Mononuclear cell (primary cell): ENCODE measurements around the gene ADIPOQ. TPM values are rescaled to one million over a fixed set of nuclear protein-coding genes. Genes with fewer than 3 reads are reported as not detected.
"Not testable (repeated sequence)": the region's sequence is repeated elsewhere in the genome, so short reads cannot be mapped to it uniquely, and the experiment has no call there.

ENCODE experiments used
- H3K27me3 ChIP-seq: 2 replicates; pipeline ENCODE4 v1.6.0; 2011; ENCODE audit warnings: low read length, control low read depth; ENCODE audit not compliant: insufficient read depth
- H3K4me1 ChIP-seq: 2 replicates; pipeline ENCODE4 v1.5.1; 2011; ENCODE audit warnings: mild to moderate bottlenecking, low read length, control low read depth; ENCODE audit not compliant: insufficient read depth
- H3K4me3 ChIP-seq: 2 replicates; pipeline ENCODE4 v1.5.1; 2011; ENCODE audit warnings: mild to moderate bottlenecking, low read length, moderate library complexity
- H3K9me3 ChIP-seq: 2 replicates; pipeline ENCODE4 v1.5.1; 2011; ENCODE audit warnings: low read depth, mild to moderate bottlenecking, control low read depth, low read length
- total RNA-seq: library from RNA; depleted of rRNA; stranded (reverse); fragments of >200 nt; gene quantifications from one replicate; pipeline ENCODE4 v1.2.3, GENCODE V29; 2012

The ADIPOQ gene
- total RNA-seq, 1 donor: under 0.01 TPM

GRCh38 chr3:186874841-186875240 is 32.3 kb downstream of the ADIPOQ start:
- H3K4me3 ChIP-seq, H3K4me1 ChIP-seq: not testable (repeated sequence)

GRCh38 chr3:186875708-186876107 is 33.2 kb downstream of the ADIPOQ start:
- H3K9me3 ChIP-seq: no peaks in the 10 kb centered on the region
- H3K27me3 ChIP-seq: no peaks in the 10 kb centered on the region
- H3K4me1 ChIP-seq: peaks cover 9% of the 10 kb centered on the region
- H3K4me3 ChIP-seq: no peak overlapping the region

More at GRCh38 chr3:186874841-186875240, 32.3 kb downstream of the ADIPOQ start:
- H3K27me3 ChIP-seq, H3K9me3 ChIP-seq: not testable (repeated sequence)

- Histone ChIP-seq H3K4me3 (no peak overlapping the region), H3K27me3 (no peaks in the 10 kb centered on the region), H3K4me1 (peaks cover 23% of the 10 kb centered on the region), H3K9me3 (no peaks in the 10 kb centered on the region)
These were observed 37.3 kb downstream of the ADIPOQ start for GRCh38 chr3:186879781-186880180.

DNA sequence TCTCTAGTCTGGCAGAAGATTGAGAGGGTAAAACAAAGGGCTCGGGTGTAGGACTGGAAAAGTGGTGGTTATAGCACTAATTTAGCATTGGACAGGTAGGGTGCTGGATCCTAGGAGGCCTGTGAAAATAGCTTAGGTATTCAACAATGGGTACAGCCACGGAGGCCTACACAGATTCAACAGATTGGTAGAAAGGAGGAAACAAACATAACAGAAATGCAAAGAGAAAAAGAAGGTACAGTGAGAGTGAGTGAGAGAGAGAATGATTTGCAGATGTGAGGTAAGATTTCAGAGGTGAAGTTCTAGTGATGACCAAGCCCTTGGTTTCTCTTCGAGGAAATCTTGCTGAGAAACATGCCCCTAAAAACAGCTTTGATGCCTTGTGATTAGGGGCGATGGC is 37.9 kb downstream of the ADIPOQ start:
- no peaks in the 10 kb centered on the region for H3K9me3 ChIP-seq
- no peak overlapping the region for H3K4me3 ChIP-seq
- peaks cover 23% of the 10 kb centered on the region for H3K4me1 ChIP-seq
- no peaks in the 10 kb centered on the region for H3K27me3 ChIP-seq

DNA sequence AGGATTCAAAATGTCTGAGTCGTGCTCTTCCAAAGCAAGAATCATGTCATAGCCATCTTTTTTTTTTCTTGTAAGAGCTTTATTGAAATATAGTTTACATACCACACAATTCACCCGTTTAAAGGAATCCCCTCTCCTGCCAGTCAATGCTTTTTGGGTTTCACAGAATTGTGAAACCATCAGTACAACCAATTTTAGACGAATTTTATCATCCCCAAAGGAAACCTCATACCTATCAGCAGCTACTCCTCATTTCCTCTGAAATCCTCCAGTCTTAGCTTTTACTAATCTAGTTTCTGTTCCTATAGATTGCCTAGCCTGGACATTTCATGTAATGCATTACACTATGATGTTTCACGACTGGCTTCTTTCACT is 39.6 kb downstream of the ADIPOQ start:
- no peaks in the 10 kb centered on the region for H3K9me3 ChIP-seq
- no peak overlapping the region for H3K4me3 ChIP-seq
- no peaks in the 10 kb centered on the region for H3K27me3 ChIP-seq
- H3K4me1 ChIP-seq: peaks cover 23% of the 10 kb centered on the region

DNA sequence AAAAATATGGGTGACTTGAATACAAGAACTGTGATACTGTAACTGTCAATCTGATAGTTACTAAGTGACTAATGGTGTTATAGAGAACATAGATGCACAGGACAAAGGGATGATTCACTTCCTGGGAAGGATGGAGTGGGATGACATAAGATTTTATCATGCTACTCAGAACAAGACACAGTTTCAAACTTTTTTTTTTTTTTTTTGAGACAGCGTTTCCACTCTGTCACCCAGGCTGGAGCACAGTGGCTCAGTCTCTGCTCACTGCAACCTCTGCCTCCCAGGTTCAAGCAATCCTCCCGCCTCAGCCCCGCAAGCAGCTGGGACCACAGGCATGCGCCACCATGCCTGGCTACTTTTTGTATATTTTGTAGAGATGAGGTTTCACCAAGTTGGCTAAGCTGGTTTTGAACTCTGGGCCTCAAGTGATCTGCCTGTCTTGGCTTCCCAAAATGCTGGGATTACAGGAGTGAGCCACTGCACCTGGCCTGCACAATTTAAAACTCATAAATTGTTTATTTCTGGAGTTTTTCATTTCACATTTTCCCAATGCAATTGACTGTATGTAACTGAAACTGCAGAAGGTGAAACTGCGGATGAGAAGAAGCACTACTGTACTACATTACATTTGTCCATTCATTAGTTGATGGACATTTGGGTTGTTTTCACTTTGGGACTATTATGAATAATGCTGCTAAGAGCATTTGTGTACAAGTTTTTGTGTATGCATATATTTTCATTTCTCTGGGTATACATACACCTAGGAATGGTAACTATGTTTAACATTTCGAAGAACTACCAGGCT is 40.6 kb downstream of the ADIPOQ start:
- H3K4me1 ChIP-seq: peaks cover 23% of the 10 kb centered on the region
- no peaks in the 10 kb centered on the region for H3K9me3 ChIP-seq
- H3K4me3 ChIP-seq: no peak overlapping the region
- no peaks in the 10 kb centered on the region for H3K27me3 ChIP-seq

DNA sequence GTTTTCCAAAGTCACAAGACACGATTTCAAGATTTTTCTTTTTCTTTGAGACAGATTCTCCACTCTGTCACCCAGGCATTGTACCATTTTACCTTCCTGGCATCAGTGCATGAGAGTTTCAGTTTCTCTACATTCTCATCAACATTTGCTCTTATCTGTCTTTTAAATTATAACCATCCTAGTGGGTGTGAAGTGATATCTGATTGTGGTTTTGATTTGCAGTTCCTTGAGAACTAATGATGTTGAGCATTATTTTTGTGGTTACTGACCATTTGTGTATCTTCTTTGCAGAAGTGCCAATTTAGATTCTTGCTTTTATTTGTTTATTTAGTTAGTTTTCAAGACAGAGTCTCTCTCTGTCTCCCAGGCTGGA is 41.2 kb downstream of the ADIPOQ start:
- no peak overlapping the region for H3K4me3 ChIP-seq
- no peaks in the 10 kb centered on the region for H3K27me3 ChIP-seq
- peaks cover 23% of the 10 kb centered on the region for H3K4me1 ChIP-seq

DNA sequence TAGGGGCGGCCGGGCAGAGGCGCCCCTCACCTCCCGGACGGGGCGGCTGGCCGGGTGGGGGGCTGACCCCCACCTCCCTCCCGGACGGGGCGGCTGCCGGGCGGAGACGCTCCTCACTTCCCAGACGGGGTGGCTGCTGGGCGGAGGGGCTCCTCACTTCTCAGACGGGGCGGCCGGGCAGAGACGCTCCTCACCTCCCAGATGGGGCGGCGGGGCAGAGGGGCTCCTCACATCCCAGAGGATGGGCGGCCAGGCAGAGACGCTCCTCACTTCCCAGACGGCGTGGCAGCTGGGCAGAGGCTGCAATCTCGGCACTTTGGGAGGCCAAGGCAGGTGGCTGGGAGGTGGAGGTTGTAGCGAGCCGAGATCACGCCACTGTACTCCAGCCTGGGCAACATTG is 42.4 kb downstream of the ADIPOQ start:
- peaks cover 23% of the 10 kb centered on the region for H3K4me1 ChIP-seq
- H3K9me3 ChIP-seq, H3K4me3 ChIP-seq: not testable (repeated sequence)

More for the DNA sequence above, 41.2 kb downstream of the ADIPOQ start:
- H3K9me3 ChIP-seq: no peaks in the 10 kb centered on the region

DNA sequence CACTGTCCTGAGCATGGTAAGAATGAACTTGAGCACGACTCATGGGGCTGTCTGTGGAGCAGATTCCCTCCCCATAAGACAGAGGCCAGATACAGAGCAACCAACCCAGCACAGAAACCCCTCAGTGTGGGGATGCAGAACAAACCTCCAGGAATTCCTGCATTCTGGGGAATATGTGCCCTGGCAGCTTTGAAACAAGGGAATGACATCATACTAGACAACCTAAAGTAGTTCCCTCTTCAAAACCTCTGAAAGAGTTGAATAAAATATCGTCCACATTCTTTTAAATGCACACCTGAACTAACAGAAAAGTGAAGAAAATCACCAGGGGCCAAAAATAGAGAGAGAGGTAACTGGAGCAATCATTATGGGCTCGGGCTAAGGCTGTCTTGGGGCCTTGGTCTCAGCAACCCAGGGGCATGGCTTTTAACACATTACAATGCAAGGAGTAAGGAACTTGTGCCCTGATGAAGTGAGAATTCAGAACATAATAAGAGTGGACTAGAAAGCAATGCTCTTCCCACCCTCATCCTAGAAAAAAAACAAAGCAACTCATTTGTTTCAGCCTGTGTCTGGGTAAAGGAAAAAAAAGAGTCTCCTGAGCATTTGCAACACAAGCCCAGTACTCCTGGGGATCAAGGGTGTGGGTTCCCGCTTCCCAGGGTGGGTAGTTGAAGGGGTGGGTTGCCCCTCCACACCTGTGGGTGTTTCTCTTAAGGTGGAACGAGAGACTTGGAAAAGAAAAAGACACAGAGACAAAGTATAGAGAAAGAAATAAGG is 43.9 kb downstream of the ADIPOQ start:
- H3K27me3 ChIP-seq: no peaks in the 10 kb centered on the region
- no peaks in the 10 kb centered on the region for H3K9me3 ChIP-seq
- no peak overlapping the region for H3K4me3 ChIP-seq
- peaks cover 14% of the 10 kb centered on the region for H3K4me1 ChIP-seq

More for the DNA sequence above, 42.4 kb downstream of the ADIPOQ start:
- not testable (repeated sequence) for H3K27me3 ChIP-seq

GRCh38 chr3:186887507-186887938 is 45.0 kb downstream of the ADIPOQ start:
- not testable (repeated sequence) for H3K4me1 ChIP-seq, H3K9me3 ChIP-seq, H3K4me3 ChIP-seq, H3K27me3 ChIP-seq

- Histone ChIP-seq H3K4me1 (no peaks in the 10 kb centered on the region), H3K9me3 (no peaks in the 10 kb centered on the region), H3K27me3 (no peaks in the 10 kb centered on the region), H3K4me3 (no peak overlapping the region)
These were observed 46.1 kb downstream of the ADIPOQ start for GRCh38 chr3:186888569-186888968.

DNA sequence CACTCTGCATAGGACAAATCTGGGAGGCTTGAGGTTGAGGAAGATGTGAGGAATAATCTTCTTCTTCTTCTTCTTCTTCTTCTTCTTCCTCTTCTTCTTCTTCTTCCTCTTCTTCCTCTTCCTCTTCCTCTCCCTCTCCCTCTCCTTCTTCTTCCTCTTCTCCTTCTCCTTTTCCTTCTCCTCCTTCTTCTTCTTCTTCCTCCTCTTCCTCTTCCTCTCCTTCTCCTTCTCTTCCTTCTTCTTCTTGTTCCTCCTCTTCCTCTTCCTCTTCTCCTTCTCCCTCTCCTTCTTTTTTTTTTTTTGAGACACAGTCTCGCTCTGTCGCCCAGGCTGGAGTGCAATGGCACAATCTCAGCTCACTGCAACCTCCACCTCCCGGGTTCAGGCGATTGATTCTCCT is 47.2 kb downstream of the ADIPOQ start:
- H3K4me1 ChIP-seq, H3K4me3 ChIP-seq, H3K9me3 ChIP-seq, H3K27me3 ChIP-seq: not testable (repeated sequence)

DNA sequence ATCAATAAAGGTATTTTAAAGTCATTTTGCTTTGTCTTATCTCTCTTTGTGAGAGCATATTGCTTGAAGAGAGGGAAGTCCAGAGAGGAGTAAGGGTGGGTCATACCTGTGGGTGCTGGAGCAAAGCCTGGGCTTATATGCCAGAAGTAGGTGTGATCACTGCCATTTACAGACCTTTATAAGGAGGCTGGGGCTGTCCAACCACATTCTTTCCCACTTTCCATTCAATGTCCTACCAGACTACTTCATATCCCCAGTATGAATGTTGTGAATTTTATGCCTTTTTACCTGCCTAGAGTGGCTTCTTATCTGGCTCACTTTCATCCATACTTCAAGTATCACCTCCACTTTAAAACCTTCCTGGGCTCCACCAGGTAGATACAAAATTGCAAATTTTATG is 48.4 kb downstream of the ADIPOQ start:
- H3K4me3 ChIP-seq: no peak overlapping the region
- no peaks in the 10 kb centered on the region for H3K9me3 ChIP-seq
- H3K27me3 ChIP-seq: no peaks in the 10 kb centered on the region
- H3K4me1 ChIP-seq: no peaks in the 10 kb centered on the region

- H3K9me3 ChIP-seq, H3K27me3 ChIP-seq, H3K4me3 ChIP-seq, H3K4me1 ChIP-seq: not testable (repeated sequence)
These were observed 50.6 kb downstream of the ADIPOQ start for GRCh38 chr3:186893071-186893470.

GRCh38 chr3:186895406-186895805 is 52.9 kb downstream of the ADIPOQ start:
- Histone ChIP-seq H3K4me1 (no peaks in the 10 kb centered on the region), H3K9me3 (no peaks in the 10 kb centered on the region), H3K4me3 (no peak overlapping the region), H3K27me3 (no peaks in the 10 kb centered on the region)

DNA sequence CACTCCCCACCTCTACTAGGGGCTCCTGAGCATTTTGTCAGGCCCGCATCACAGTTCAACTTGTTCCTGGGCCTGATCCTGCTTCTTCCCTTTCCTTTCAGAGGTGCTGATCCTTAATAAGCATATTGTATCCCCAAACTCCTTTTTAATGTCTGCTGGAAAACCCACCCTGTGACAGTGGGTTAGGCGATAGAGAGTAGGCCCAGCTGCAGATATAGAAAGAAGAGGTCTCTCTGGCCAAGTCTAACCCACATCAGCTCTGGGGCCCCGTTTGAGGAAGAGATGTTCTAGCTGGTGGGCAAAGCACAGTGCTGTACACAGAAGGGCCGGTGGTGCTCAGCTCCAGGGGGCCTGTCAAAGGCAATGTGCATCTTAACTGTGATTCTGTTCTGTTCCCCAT is 53.5 kb downstream of the ADIPOQ start:
- Histone ChIP-seq H3K27me3 (no peaks in the 10 kb centered on the region), H3K4me3 (no peak overlapping the region), H3K4me1 (no peaks in the 10 kb centered on the region), H3K9me3 (no peaks in the 10 kb centered on the region)
